Sigmoid colon (tissue), 4 donors: ENCODE measurements around the gene DEPDC4.

Experiments used
- EP300 ChIP-seq, 4 donors: sonication (generic); formaldehyde crosslinking; IDR thresholded peaks; one replicate each; pipeline ENCODE4 v1.6.1; 2017; ENCODE audit warnings: antibody characterized with exemption in 4 of 4
- POLR2AphosphoS5 ChIP-seq, 4 donors: sonication (generic); formaldehyde crosslinking; IDR thresholded peaks; one replicate each; pipeline ENCODE4 v1.6.1; 2017; ENCODE audit warnings: antibody characterized with exemption in 4 of 4
- TF ChIP-seq, protein P1 (sequence below), 4 experiments: fragments of 450-650 bp in 3 of 4; fragments of 200-600 bp in 1 of 4; IDR thresholded peaks; one replicate each; pipeline ENCODE4 v1.5.1; 2016 to 2019; ENCODE audit warnings: antibody characterized with exemption in 4 of 4, mild to moderate bottlenecking in 3 of 4, moderate library complexity in 2 of 4

DNA sequence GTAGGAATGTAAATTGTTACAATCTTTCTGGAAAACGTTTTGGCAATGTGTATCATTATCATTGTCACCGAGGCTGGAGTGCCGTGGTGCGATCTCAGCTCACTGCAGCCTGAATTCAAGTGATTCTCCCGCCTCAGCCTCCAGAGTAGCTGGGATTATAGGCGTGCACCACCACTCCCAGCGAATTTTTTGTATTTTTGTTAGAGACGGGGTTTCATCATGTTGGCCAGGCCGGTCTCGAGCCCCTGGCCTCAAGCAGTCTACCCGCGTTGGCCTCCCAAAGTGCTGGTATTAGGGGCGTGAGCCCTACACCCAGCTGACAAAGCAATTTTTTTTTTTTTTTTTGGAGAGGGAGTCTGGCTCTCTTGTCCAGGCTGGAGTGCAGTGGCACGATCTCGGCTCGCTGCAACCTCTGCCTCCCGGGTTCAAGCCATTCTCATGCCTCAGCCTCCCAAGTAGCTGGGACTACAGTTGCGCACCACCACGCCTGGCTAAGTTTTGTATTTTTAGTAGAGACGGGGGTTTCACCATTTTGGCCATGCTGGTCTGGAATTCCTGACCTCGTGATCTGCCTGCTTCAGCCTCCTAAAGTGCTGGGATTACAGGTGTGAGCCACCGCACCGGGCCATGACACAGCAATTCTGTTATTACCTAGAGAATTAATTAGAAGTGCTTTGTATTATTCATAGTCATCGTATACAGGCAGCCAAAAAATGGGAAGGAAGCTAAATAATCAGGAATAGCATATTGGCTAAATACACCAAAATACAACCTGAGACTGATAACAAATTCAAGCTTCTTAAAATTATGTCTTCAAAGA, 65.1 kb downstream of the DEPDC4 start:
- TF ChIP-seq, protein P1, sequence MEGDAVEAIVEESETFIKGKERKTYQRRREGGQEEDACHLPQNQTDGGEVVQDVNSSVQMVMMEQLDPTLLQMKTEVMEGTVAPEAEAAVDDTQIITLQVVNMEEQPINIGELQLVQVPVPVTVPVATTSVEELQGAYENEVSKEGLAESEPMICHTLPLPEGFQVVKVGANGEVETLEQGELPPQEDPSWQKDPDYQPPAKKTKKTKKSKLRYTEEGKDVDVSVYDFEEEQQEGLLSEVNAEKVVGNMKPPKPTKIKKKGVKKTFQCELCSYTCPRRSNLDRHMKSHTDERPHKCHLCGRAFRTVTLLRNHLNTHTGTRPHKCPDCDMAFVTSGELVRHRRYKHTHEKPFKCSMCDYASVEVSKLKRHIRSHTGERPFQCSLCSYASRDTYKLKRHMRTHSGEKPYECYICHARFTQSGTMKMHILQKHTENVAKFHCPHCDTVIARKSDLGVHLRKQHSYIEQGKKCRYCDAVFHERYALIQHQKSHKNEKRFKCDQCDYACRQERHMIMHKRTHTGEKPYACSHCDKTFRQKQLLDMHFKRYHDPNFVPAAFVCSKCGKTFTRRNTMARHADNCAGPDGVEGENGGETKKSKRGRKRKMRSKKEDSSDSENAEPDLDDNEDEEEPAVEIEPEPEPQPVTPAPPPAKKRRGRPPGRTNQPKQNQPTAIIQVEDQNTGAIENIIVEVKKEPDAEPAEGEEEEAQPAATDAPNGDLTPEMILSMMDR (IDR thresholded peaks at IDR 0.05): no peak
- TF ChIP-seq EP300 (IDR thresholded peaks at IDR 0.05) (no peak), POLR2AphosphoS5 (IDR thresholded peaks at IDR 0.05) (no peak)
